ENCODE results near the gene CRYBG2. TPM values are rescaled to one million over a fixed set of nuclear protein-coding genes. Genes with fewer than 3 reads are reported as not detected.

Gene CRYBG2
- total RNA-seq, 2 experiments from 2014 or later, result 1.3 to 1.4 TPM

- intact Hi-C loops (cut with DNase I, micrococcal nuclease), result loop anchor here in 1 of 2 experiments (1.0 to 10.0 kb wide), 4 partner anchors 29 to 227 kb away; partner anchors contain the start of genes C1orf232 and ZNF593
- peaks cover 20% of the 10 kb centered on the region for H3K4me1 Mint-ChIP-seq (ENCODE audit: low read depth)
- H3K27ac ChIP-seq (ENCODE audit: low read depth in 1 of 2, low read length in 2 of 2), result no peak overlapping the region
- H3K4me1 ChIP-seq (ENCODE audit: insufficient read depth, low read length), result peaks cover 41% of the 10 kb centered on the region
- DNase-seq (peak in 12 of 14 experiments; percentile 21 to 80 (median 36)), ATAC-seq (ENCODE audit: poor library complexity) (peak; percentile 69)
- H3K27me3 ChIP-seq (ENCODE audit: control insufficient read depth in 1 of 2, insufficient read depth in 2 of 2, low read length in 2 of 2), result no peaks in the 10 kb centered on the region
- H3K9me3 ChIP-seq (ENCODE audit: control insufficient read depth in 1 of 2, insufficient read depth in 1 of 2, low read length in 2 of 2), result no peaks in the 10 kb centered on the region
- no peaks in the 10 kb centered on the region for H3K9me3 Mint-ChIP-seq
- ChIA-PET POLR2A (interaction anchor here (0.6 to 1.8 kb wide), 7 partner anchors 28 to 387 kb away, joined by 3 to 6 read pairs (median 4); no protein-coding TSS in a partner anchor), CTCF (interaction anchor here (0.6 to 3.7 kb wide), 17 partner anchors 13 to 726 kb away, joined by 3 to 19 read pairs (median 4); partner anchors contain the start of genes ZNF593 and ZNF683)
- no peak overlapping the region for H3K4me3 Mint-ChIP-seq
- no peak overlapping the region for H3K4me3 ChIP-seq (ENCODE audit: low read length)
- no peaks in the 10 kb centered on the region for H3K36me3 ChIP-seq (ENCODE audit: insufficient read depth, low read length)
- peak; percentile 68 for TF ChIP-seq CTCF (IDR thresholded peaks at IDR 0.05)
- H3K27me3 Mint-ChIP-seq, result no peaks in the 10 kb centered on the region
- H3K36me3 Mint-ChIP-seq (ENCODE audit: low read depth), result no peaks in the 10 kb centered on the region
- no peak overlapping the region for H3K27ac Mint-ChIP-seq
These were observed 37.5 kb upstream of the CRYBG2 start for GRCh38 chr1:26391450-26391849.

- ATAC-seq (ENCODE audit: poor library complexity), result no peak
- no peak for DNase-seq
- no peaks in the 10 kb centered on the region for H3K9me3 Mint-ChIP-seq
- no peak overlapping the region for H3K4me3 Mint-ChIP-seq
- peaks cover 31% of the 10 kb centered on the region for H3K4me1 Mint-ChIP-seq (ENCODE audit: low read depth)
- ChIA-PET POLR2A (no interaction called here), CTCF (interaction anchor here (0.7 to 3.7 kb wide), 3 partner anchors 28 to 109 kb away, joined by 3 to 19 read pairs (median 12); no protein-coding TSS in a partner anchor)
- Histone ChIP-seq H3K36me3 (ENCODE audit: insufficient read depth, low read length) (no peaks in the 10 kb centered on the region), H3K4me1 (ENCODE audit: insufficient read depth, low read length) (peaks cover 53% of the 10 kb centered on the region), H3K27me3 (ENCODE audit: control insufficient read depth in 1 of 2, insufficient read depth in 2 of 2, low read length in 2 of 2) (no peaks in the 10 kb centered on the region), H3K4me3 (ENCODE audit: low read length) (no peak overlapping the region), H3K27ac (ENCODE audit: low read depth in 1 of 2, low read length in 2 of 2) (no peak overlapping the region), H3K9me3 (ENCODE audit: control insufficient read depth in 1 of 2, insufficient read depth in 1 of 2, low read length in 2 of 2) (no peaks in the 10 kb centered on the region)
- no peak for TF ChIP-seq CTCF (IDR thresholded peaks at IDR 0.05)
- intact Hi-C loops (cut with DNase I, micrococcal nuclease), result loop anchor here in 1 of 2 experiments (2.0 to 10.0 kb wide), 2 partner anchors 27 to 225 kb away; partner anchors contain the start of genes C1orf232 and ZNF593
- no peaks in the 10 kb centered on the region for H3K27me3 Mint-ChIP-seq
- H3K27ac Mint-ChIP-seq, result no peak overlapping the region
- H3K36me3 Mint-ChIP-seq (ENCODE audit: low read depth), result no peaks in the 10 kb centered on the region
These were observed 35.8 kb upstream of the CRYBG2 start for GRCh38 chr1:26389604-26390247.

GRCh38 chr1:26388791-26389445, 35.0 kb upstream of the CRYBG2 start:
- Histone ChIP-seq H3K4me3 (ENCODE audit: low read length) (no peak overlapping the region), H3K27ac (ENCODE audit: low read depth in 1 of 2, low read length in 2 of 2) (no peak overlapping the region), H3K36me3 (ENCODE audit: insufficient read depth, low read length) (no peaks in the 10 kb centered on the region), H3K27me3 (ENCODE audit: control insufficient read depth in 1 of 2, insufficient read depth in 2 of 2, low read length in 2 of 2) (no peaks in the 10 kb centered on the region), H3K4me1 (ENCODE audit: insufficient read depth, low read length) (peaks cover 59% of the 10 kb centered on the region), H3K9me3 (ENCODE audit: control insufficient read depth in 1 of 2, insufficient read depth in 1 of 2, low read length in 2 of 2) (no peaks in the 10 kb centered on the region)
- Mint-ChIP-seq H3K27me3 (no peaks in the 10 kb centered on the region), H3K4me1 (ENCODE audit: low read depth) (peaks cover 36% of the 10 kb centered on the region), H3K27ac (no peak overlapping the region), H3K4me3 (no peak overlapping the region), H3K9me3 (no peaks in the 10 kb centered on the region), H3K36me3 (ENCODE audit: low read depth) (no peaks in the 10 kb centered on the region)
- TF ChIP-seq CTCF (IDR thresholded peaks at IDR 0.05), result no peak
- DNase-seq (no peak), ATAC-seq (ENCODE audit: poor library complexity) (no peak)
- ChIA-PET CTCF (interaction anchor here (0.6 to 3.7 kb wide), 2 partner anchors 67 to 279 kb away, joined by 3 to 19 read pairs; no protein-coding TSS in a partner anchor), POLR2A (no interaction called here)
- intact Hi-C loops (cut with DNase I, micrococcal nuclease), result no loop called here

Data from CD4-positive, alpha-beta T cell (primary cell).